ENCODE data around the gene MAN1B1. TPM values are rescaled to one million over a fixed set of nuclear protein-coding genes. Genes with fewer than 3 reads are reported as not detected.

Gene MAN1B1
- polyA plus RNA-seq, 1 donor (not counting 4 experiments of a cell fraction or from before 2014, with no cell fraction given), result 34.3 TPM

GRCh38 chr9:137096785-137097546 lies 10.2 kb downstream of the MAN1B1 start:
- Histone ChIP-seq H3K9me3 (ENCODE audit: control insufficient read depth, low read depth, low read length) (peaks cover 2% of the 10 kb centered on the region), H3K9me1 (ENCODE audit: control insufficient read depth, extremely low read depth, insufficient read depth, low read length) (no peaks in the 10 kb centered on the region), H2AFZ (ENCODE audit: control insufficient read depth, low read length) (no peak overlapping the region), H3K4me2 (ENCODE audit: control insufficient read depth, extremely low read depth, insufficient read depth, low read depth, low read length) (no peak overlapping the region), H4K20me1 (ENCODE audit: control insufficient read depth, extremely low read depth, insufficient read depth, low read length) (no peaks in the 10 kb centered on the region), H3K4me1 (ENCODE audit: control insufficient read depth, extremely low read depth, insufficient read depth, low read length) (no peaks in the 10 kb centered on the region), H3K27me3 (ENCODE audit: control insufficient read depth, extremely low read depth, insufficient read depth, low read length) (no peaks in the 10 kb centered on the region), H3K4me3 (ENCODE audit: control insufficient read depth in 2 of 3, extremely low read depth in 1 of 3, insufficient read depth in 2 of 3, low read depth in 1 of 3, low read length in 3 of 3) (no peak overlapping the region), H3K36me3 (ENCODE audit: control insufficient read depth in 2 of 2, extremely low read depth in 1 of 2, insufficient read depth in 2 of 2, low read length in 2 of 2) (peaks cover 22 to 37% of the 10 kb centered on the region in 2 experiments), H3K79me2 (ENCODE audit: control insufficient read depth, insufficient read depth, low read length) (no peaks in the 10 kb centered on the region), H3K27ac (ENCODE audit: control insufficient read depth, insufficient read depth, low read length) (no peak overlapping the region), H3K9ac (ENCODE audit: control insufficient read depth, extremely low read depth, insufficient read depth, low read length) (no peak overlapping the region)
- no peak for DNase-seq (ENCODE audit: low read depth, low spot score)
- dilution Hi-C loops (cut with MboI; ENCODE audit: extremely low pct_ligation_motif_present, low sequenced_read_pairs), result no loop called here
- TF ChIP-seq, protein P1, sequence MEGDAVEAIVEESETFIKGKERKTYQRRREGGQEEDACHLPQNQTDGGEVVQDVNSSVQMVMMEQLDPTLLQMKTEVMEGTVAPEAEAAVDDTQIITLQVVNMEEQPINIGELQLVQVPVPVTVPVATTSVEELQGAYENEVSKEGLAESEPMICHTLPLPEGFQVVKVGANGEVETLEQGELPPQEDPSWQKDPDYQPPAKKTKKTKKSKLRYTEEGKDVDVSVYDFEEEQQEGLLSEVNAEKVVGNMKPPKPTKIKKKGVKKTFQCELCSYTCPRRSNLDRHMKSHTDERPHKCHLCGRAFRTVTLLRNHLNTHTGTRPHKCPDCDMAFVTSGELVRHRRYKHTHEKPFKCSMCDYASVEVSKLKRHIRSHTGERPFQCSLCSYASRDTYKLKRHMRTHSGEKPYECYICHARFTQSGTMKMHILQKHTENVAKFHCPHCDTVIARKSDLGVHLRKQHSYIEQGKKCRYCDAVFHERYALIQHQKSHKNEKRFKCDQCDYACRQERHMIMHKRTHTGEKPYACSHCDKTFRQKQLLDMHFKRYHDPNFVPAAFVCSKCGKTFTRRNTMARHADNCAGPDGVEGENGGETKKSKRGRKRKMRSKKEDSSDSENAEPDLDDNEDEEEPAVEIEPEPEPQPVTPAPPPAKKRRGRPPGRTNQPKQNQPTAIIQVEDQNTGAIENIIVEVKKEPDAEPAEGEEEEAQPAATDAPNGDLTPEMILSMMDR (optimal IDR thresholded peaks at IDR 0.05 in 1 of 3, IDR thresholded peaks at IDR 0.05 in 1 of 3, conservative IDR thresholded peaks at IDR 0.05 in 1 of 3; ENCODE audit: extremely low read depth in 1 of 3, insufficient read depth in 2 of 3, low read length in 3 of 3), result no peak
- TF ChIP-seq EZH2 (IDR thresholded peaks at IDR 0.05; ENCODE audit: low read length), result no peak
- no peak for FAIRE-seq

DNA sequence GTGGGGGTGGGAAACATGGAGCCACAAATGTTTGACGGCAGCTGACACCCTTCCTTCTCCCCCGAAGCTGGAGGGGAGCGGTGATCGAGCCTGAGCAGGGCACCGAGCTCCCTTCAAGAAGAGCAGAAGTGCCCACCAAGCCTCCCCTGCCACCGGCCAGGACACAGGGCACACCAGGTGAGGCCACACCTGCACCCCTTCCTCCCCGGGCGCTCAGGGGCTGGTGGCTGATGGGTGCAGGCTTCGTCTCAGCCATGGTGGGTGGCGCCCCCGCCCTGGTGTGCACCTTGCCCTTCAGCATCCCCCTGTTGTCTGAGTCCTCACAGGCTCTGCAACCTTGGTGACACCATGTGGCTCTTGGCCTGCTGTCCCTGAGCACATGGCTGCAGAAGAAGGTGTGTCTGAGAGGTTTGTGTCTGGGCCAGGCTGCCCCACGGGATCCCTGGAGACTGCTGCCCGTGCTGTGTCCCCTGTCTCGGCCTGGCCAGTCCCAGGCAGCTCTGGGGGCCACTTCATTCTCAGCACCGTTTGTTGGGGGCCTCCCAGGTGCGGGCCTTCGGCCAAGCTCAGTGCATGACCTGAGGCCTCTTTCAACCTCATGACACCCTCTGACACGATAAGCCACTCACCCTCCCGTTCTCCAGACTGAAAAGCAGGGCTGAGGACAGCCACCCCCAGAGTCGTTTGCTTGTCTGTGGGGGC lies 11.1 kb downstream of the MAN1B1 start:
- Histone ChIP-seq H3K36me3 (ENCODE audit: control insufficient read depth in 2 of 2, extremely low read depth in 1 of 2, insufficient read depth in 2 of 2, low read length in 2 of 2) (peaks cover 30 to 42% of the 10 kb centered on the region in 2 experiments), H3K9ac (ENCODE audit: control insufficient read depth, extremely low read depth, insufficient read depth, low read length) (no peak overlapping the region), H2AFZ (ENCODE audit: control insufficient read depth, low read length) (no peak overlapping the region), H4K20me1 (ENCODE audit: control insufficient read depth, extremely low read depth, insufficient read depth, low read length) (no peaks in the 10 kb centered on the region), H3K4me1 (ENCODE audit: control insufficient read depth, extremely low read depth, insufficient read depth, low read length) (no peaks in the 10 kb centered on the region), H3K27me3 (ENCODE audit: control insufficient read depth, extremely low read depth, insufficient read depth, low read length) (no peaks in the 10 kb centered on the region), H3K27ac (ENCODE audit: control insufficient read depth, insufficient read depth, low read length) (no peak overlapping the region), H3K79me2 (ENCODE audit: control insufficient read depth, insufficient read depth, low read length) (peaks cover 2% of the 10 kb centered on the region), H3K4me3 (ENCODE audit: control insufficient read depth in 2 of 3, extremely low read depth in 1 of 3, insufficient read depth in 2 of 3, low read depth in 1 of 3, low read length in 3 of 3) (no peak overlapping the region), H3K9me3 (ENCODE audit: control insufficient read depth, low read depth, low read length) (peaks cover 12% of the 10 kb centered on the region), H3K9me1 (ENCODE audit: control insufficient read depth, extremely low read depth, insufficient read depth, low read length) (no peaks in the 10 kb centered on the region), H3K4me2 (ENCODE audit: control insufficient read depth, extremely low read depth, insufficient read depth, low read depth, low read length) (no peak overlapping the region)
- no peak for FAIRE-seq
- no peak for DNase-seq (ENCODE audit: low read depth, low spot score)
- dilution Hi-C loops (cut with MboI; ENCODE audit: extremely low pct_ligation_motif_present, low sequenced_read_pairs), result no loop called here
- TF ChIP-seq EZH2 (IDR thresholded peaks at IDR 0.05; ENCODE audit: low read length), result no peak
- TF ChIP-seq, protein P1 (optimal IDR thresholded peaks at IDR 0.05 in 1 of 3, IDR thresholded peaks at IDR 0.05 in 1 of 3, conservative IDR thresholded peaks at IDR 0.05 in 1 of 3; ENCODE audit: extremely low read depth in 1 of 3, insufficient read depth in 2 of 3, low read length in 3 of 3), result no peak

All from keratinocyte (primary cell).